ENCODE results near the gene CEP170.

DNA sequence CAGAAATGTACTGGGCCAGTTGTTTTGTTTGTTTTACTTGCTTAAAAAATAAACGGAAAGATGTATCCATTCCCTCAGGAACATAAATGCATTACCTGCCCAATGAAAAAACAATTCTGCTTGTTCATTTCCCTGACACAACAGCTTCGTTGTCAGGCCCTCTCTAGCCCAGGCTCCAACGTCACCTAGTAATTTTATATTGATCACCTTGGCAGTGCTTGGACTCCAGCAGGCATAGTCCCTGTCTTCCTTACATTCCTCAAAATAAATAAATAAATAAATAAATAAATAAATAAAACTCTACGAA lies 1.2 kb downstream of the CEP170 start:
- TF ChIP-seq, protein P1, sequence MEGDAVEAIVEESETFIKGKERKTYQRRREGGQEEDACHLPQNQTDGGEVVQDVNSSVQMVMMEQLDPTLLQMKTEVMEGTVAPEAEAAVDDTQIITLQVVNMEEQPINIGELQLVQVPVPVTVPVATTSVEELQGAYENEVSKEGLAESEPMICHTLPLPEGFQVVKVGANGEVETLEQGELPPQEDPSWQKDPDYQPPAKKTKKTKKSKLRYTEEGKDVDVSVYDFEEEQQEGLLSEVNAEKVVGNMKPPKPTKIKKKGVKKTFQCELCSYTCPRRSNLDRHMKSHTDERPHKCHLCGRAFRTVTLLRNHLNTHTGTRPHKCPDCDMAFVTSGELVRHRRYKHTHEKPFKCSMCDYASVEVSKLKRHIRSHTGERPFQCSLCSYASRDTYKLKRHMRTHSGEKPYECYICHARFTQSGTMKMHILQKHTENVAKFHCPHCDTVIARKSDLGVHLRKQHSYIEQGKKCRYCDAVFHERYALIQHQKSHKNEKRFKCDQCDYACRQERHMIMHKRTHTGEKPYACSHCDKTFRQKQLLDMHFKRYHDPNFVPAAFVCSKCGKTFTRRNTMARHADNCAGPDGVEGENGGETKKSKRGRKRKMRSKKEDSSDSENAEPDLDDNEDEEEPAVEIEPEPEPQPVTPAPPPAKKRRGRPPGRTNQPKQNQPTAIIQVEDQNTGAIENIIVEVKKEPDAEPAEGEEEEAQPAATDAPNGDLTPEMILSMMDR (IDR thresholded peaks at IDR 0.05; ENCODE audit: low read length): no peak
- TF ChIP-seq EZH2 (IDR thresholded peaks at IDR 0.05; ENCODE audit: borderline replicate concordance, low read length): no peak
